Renal cortical epithelial cell (primary cell): ENCODE measurements around the gene TCEANC2. TPM values are rescaled to one million over a fixed set of nuclear protein-coding genes. Genes with fewer than 3 reads are reported as not detected.
A peak's percentile ranks its signal among the peaks of the same experiment; 100 is the strongest.
"Not testable (repeated sequence)": the region's sequence is repeated elsewhere in the genome, so short reads cannot be mapped to it uniquely, and the experiment has no call there.

Source experiments
- DNase-seq: peaks from one replicate; pipeline ENCODE4 v3.0.0-alpha.2; 2011; ENCODE audit warnings: low read depth
- total RNA-seq: library from RNA; depleted of rRNA; stranded (reverse); fragments of >200 nt; gene quantifications from 2 replicates; pipeline ENCODE4 v1.2.3, GENCODE V29; 2014

TCEANC2 gene
- total RNA-seq, 1 donor from 2014 or later, result 5.3 TPM

DNA sequence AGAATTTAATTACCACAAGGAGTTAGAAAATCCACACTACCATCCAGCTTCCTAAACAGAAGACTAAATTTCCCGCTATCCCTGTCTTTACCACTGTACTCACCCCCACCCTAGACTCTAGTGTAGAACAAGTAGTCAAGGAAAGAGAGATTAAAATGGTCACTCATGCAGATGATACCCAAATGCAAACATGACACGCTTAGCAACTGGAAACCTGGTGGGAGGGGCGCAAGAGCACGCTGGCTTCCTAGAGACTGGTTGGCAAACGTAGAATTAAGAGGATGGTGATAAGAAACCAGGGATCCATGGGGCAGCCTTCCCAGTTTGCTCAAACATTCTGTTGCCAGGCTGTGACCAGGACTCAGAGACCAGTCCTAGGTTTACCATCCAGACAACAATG, 25.6 kb upstream of the TCEANC2 start:
- no peak for DNase-seq

DNA sequence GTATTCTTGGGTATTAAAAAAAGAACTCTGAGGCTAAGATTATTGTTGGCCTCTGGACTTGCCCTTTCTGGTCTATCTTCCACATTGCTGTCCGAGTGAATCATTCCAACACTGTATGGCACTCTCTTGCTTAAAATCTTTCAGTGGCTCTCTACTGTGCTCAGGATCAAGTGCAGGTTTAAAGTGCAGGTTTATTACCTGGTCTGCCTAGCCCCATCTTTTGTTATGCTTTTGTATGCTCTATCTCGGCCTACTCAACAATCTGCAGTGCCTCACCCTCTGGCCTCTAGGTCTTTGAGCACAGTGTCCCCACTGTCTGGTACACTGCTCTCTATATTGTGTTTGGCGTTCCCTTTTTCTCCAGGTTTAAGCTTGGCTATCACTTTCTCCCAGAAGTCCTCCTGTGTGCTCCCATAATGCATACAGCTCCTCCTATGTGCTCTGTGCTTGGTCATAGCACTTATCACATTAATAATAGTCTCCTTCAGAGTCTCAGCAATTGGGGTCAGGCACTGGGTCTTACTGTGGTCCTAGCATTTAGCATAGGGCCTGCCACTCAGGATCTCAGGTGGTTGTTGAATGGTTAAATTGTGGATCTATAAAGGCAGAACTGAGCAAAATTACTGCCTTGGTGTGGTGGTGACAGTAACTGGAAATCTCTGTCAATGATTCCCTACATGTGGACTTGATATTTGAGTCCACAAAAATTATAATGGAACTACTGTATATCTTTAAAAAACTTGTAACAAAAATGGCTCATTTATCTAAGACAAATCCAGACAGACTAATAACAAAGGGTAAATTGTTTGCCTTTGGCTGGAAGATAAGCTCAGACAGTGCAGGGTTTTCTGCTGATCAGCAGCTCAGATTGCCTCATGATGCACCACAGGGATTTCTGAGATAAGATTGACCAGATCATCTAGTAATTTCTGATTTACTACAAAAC, 24.8 kb upstream of the TCEANC2 start:
- no peak for DNase-seq

DNA sequence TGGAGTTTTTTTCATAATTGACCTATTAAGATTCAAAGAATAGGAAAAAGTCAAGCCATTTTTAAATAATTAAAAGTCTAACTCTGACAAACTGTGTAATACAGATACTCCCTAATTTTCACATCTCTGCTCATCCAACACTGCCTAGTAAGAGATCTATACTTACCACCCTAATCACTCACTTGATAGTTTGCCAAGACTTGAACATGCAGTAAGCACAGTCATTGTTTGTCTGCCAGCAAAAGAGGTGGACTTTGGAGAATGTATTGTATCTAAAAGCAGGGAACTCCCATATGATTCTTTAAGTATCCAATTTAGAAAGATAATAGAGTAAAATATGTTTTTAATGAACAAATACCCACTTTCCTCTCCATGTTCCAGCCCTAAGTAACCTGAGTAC, 15.9 kb upstream of the TCEANC2 start:
- no peak for DNase-seq

DNA sequence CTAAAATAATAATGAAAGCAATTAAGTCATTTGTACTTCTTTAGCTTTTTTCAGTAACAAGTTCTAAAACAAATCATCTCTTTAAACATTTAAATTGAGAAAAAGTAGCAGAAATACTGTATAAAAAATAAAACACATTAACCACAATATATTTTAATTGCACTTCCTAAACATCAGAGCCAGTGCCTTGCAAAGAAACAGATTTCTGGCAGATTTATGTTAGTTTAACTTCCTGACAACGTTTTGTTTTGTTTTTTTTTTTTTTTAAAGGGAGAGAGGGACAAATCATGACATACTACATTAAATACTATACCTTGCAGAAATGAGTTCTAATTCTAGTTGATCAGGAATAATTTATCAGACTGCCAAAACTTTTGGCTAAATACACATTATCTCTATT, 11.6 kb upstream of the TCEANC2 start:
- DNase-seq, result no peak

DNA sequence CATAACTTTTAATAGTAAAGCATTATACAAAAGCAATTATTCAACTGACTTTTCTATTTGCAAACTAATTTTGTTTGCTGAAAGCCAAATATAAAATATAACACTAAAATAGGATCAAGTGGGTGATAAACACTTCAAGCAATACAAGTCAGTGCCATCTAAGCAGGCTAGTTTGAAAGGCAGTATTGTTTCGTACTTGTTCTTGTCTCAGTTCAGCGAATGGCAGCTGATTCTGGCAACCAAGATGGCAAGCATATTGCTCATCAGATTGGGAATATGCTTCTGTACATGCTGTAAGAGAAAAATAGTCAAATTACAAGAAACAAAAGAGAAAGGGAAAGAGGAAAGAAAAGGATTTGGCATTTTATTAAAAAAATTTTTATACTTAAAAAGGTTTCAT, 7.9 kb upstream of the TCEANC2 start:
- DNase-seq, result no peak

- DNase-seq, result no peak
These were observed 6.6 kb upstream of the TCEANC2 start for GRCh38 chr1:54046671-54047383.

DNA sequence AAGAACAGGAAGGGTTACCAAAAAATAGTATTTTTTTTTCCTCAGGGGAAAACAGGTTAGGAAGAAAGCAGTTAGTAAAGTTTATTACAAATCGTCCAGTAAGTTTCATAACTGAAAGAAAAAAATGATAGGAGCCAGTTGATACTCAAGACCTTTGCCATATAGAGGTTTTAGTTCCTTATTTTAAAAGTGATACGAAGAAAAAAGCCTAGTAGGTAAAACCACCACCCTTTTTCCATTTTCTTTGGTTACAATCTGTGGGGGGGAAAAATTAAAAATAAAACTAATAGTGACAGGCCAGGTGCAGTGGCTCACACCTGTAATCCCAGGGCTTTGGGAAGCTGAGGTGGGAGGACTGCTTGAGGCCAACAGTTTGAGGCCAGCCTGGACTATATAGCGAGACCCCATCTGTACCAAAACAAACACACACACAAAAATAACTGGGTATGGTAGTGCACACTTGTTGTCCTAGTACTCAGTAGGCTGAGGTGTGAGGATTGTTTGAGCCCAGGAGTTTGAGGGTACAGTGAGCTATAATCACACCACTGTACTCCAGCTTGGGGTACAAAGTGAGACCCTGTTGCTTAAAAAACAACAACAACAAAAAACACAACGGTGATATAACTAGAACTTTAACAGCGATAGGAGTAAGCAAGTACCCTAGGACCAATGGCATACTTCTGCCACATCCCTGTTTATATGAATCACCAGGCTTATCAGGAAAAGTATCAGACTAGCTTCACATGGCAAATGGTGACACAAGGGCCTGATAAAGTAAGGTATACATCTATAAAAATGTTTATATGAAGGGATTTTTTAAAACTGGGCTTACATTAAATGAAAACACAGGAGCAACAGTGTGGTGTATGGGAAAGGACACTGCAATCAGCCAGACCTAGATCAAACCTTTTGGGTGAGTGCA, 5.8 kb upstream of the TCEANC2 start:
- DNase-seq, result no peak

DNA sequence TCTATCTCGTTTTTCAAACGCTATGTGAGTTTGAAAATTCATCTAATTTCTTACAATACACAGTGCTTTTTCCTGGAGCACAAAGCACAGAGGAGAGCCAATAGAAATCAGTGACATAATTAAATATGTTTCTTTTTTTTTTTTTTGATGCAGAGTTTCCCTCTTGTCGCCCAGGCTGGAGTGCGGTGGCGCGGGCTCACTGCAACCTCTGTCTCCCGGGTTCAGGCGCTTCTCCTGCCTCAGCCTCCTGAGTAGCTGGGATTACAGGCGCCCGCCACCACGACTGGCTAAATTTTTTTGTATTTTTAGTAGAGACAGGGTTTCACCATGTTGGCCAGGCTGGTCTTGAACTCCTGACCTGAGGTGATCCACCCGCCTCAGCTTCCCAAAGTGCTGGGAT, 3.0 kb upstream of the TCEANC2 start:
- not testable (repeated sequence) for DNase-seq

DNA sequence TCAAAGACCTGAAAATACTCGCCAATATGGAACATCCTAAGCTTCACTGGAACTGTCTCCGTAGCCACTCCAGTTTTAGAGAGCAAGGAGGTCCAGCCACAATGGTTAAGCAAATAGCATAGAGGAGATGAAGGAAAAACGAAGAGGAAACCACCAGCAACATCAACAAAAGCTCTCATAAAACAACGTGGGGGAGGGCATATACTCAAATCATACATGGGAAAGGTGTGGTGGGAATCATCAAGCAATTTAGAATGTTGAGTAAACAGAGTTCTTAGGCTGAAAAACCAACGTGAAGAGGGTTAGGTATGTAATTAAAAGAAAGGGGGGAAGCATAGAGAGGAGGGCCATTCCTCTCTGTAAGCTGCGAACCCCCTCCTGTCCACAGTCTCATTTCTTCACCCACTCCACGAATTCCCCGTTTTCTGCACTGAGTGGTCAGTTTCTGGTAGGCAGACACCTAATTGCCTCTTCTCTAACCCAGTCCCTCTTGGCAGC, 1.4 kb upstream of the TCEANC2 start:
- DNase-seq, result peak; percentile 23

DNA sequence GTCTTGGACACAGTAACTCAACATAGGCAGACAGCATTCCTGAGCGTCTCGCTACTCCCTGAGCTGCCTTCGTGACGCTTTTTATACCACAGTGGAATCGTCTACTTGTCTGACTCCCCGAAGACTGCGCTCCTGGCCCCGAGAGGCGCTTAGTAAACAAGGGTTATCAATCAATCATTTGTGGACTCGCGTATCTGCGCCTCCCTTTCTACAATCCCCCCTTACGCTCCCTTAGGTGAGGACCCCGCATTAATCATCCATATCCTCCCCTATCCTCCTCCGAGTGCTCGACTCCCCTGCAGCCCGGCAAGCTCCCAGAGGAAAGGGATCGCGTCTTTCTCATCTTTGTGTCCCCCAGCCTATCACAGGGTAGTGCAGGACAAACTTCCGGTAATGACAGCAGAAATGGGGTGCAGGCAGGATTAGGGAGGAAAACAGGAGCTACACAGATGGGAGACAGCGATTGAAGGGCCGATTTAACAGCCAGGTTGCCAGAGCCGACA, 926 bp upstream of the TCEANC2 start:
- DNase-seq, result peak; percentile 72

DNA sequence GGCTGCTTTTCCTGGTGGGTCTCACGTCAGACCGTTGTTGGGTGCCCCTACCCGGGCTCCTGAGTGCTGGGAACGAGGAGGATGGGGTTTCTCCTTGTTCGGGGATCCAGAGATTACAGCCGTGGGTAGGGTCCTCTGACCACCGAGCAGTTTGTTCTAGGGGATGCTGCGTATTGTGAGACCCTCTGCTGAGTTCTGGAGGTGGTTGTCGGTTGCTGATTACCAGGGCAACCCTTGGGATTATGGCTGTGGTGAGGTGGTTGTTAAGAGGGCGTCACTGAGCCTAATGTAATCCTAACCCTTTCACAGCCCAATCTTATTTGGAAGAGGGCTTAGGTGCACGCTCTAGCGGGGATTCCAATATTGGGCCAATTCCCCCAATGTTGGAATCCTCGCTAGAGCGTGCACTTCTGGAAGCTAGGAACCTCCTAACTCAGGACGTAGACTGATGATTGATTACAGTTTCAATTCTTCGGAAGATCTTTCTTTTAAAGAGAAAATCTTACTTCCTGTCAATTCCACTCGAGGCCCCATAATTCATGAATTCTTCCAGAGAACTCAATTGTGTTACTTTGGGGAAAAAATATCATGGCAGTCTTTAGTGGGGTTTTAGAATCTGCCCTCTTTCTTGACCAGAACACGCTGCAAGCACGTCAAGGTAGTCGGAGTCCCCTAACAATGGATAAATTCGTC, 483 bp downstream of the TCEANC2 start:
- DNase-seq, result peak; percentile 13

DNA sequence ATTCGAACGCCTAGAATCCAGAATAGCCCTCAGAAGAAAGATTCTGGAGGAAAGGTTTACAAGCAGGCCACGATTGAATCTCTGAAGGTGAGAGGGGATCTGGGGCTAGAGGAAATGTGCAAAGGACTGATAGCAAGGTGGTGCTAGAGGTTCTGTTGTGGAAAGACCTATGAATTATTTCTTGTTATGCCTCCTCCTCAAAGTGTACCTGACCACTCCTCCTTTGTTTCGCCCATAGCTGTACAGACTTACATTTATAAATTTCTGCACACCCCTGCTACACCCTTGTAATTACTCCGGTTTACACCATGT, 986 bp downstream of the TCEANC2 start:
- peak; percentile 7 for DNase-seq

GRCh38 chr1:54064299-54064698, 10.9 kb downstream of the TCEANC2 start:
- no peak for DNase-seq

DNA sequence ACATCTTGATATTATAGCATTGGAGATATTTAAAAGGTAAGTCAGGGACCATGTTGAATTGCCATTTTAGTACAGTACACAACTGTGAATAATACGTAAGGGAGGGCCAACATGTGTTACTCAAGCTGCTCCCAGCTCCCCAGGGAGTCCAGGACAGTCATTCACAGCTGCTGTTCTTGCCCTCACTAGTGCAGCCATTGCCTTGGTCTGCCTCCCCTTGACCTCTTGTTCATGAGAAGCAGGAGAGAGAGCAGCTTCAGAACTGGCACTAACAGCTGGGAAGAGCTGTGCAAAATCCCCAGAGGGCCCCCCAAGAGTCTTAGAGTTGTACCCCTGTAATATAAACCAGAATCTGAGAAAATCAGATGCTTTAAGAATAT, 16.4 kb downstream of the TCEANC2 start:
- DNase-seq, result no peak

DNA sequence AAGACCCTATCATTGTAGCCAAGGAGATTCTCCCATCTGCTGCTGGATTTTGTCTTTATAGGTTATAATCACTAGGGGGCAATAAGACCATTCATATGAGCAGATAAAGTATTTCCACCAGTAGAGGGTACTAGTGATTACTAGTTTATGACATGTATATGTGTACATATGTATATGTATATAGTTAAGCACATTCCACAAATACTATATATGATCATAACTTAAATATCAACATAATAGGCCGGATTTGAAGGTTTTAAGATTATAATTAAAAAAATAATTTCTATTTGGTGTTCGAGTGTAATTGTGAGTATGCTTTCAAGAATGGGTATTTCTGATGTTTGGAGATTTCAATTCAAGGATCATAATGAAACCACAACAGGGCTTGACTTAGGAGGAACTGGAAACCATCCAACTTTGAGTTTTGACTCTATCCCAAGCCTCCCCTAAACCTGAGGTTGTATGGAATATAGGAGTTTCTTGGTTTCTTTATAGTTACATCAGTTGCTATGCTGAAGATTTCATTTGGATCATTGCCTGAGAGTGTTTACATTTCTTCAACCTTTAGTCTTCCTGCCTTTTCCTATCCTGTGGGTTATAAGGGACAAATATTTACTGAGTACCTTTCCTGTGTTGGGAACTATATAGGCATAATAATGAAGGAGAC, 16.9 kb downstream of the TCEANC2 start:
- peak; percentile 63 for DNase-seq

GRCh38 chr1:54077359-54077758, 24.0 kb downstream of the TCEANC2 start:
- no peak for DNase-seq

DNA sequence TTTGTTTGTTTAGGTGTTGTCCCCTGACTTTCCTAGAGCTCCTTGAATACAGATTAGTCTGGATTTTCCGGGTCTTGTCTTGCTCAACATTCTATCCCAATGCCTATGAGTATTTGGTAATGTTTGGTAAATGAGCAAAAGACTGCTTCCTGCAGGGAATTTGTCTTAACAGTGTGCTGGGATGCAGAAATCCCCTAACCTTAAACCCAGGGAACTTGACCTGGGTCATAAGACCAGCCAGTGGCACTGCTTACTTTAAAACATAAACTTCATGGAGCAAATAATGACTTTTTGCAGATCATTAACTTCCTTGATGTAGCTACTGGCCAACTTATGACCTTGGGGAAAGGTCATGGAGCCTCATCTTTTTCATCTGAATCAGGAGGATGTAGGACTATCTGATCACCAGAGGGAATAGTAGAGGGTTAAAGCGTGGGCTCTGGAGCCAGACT, 27.2 kb downstream of the TCEANC2 start:
- DNase-seq, result peak; percentile 89

GRCh38 chr1:54081306-54082270, 28.2 kb downstream of the TCEANC2 start:
- peak; percentile 78 for DNase-seq

GRCh38 chr1:54084794-54085193, 31.4 kb downstream of the TCEANC2 start:
- DNase-seq, result no peak
